ENCODE data around the gene FAM151B.

DNA sequence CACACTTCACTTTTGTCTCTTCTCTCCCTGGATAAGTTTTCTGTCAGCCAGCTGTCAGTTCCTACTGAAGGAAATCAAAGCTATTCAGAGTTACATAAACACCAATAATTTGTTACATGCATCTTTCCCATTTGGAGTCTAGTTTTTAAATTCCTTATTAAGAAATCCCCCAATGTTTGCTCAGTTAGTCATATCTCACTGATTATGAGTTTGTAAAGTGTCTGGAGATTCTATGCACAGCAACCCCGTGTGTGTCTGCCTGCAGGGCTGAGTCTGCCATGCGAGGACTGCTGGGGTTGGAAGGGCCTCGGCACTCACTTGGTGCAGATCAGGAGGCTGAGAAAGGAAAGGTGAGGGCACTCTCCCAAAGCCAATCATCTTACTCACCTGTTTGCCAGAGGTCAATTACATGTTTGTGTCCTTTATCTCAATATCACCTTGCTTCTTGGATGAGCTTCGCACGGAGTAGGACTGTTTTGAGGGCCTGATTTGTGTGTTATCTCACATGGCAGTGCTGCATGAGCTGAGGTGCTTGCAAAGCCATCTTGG is 78.9 kb downstream of the FAM151B start:
- TF ChIP-seq, protein P1, sequence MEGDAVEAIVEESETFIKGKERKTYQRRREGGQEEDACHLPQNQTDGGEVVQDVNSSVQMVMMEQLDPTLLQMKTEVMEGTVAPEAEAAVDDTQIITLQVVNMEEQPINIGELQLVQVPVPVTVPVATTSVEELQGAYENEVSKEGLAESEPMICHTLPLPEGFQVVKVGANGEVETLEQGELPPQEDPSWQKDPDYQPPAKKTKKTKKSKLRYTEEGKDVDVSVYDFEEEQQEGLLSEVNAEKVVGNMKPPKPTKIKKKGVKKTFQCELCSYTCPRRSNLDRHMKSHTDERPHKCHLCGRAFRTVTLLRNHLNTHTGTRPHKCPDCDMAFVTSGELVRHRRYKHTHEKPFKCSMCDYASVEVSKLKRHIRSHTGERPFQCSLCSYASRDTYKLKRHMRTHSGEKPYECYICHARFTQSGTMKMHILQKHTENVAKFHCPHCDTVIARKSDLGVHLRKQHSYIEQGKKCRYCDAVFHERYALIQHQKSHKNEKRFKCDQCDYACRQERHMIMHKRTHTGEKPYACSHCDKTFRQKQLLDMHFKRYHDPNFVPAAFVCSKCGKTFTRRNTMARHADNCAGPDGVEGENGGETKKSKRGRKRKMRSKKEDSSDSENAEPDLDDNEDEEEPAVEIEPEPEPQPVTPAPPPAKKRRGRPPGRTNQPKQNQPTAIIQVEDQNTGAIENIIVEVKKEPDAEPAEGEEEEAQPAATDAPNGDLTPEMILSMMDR (IDR thresholded peaks at IDR 0.05) = no peak
- no peak for TF ChIP-seq POLR2A (IDR thresholded peaks at IDR 0.05)
